A549 (cell line): Measurements from ENCODE around the gene ARPP19.

Source experiments
- EP300 ChIP-seq, 2 experiments: fragments of >200 bp; sonication (Bioruptor Twin); formaldehyde crosslinking; IDR thresholded peaks; 2 replicates in 1 of 2; 3 replicates in 1 of 2; pipeline ENCODE4 v1.6.1; 2016 to 2017
- MYC ChIP-seq: IDR thresholded peaks from 2 replicates; pipeline ENCODE4 v1.6.1; 2012; ENCODE audit warnings: mild to moderate bottlenecking, inconsistent platforms, low read length, improper control_type of control experiment, borderline replicate concordance
- RCOR1 ChIP-seq: fragments of 150-350 bp; IDR thresholded peaks from 2 replicates; pipeline ENCODE4 v1.6.1; 2014; ENCODE audit warnings: antibody characterized with exemption, low read length, low read depth
- RNF2 ChIP-seq: fragments of 200-600 bp; sonication (generic); IDR thresholded peaks from 2 replicates; pipeline ENCODE4 v1.6.1; 2016; ENCODE audit warnings: low read depth, mild to moderate bottlenecking, antibody characterized with exemption, moderate library complexity, borderline replicate concordance
- ZSCAN20 ChIP-seq: fragments of 250-450 bp; sonication (Bioruptor Pico); IDR thresholded peaks from 2 replicates; pipeline ENCODE4 v1.8.0; 2022; ENCODE audit warnings: mild to moderate bottlenecking, moderate library complexity
- TF ChIP-seq, protein P1 (sequence below): fragments of >200 bp; sonication (Bioruptor Twin); formaldehyde crosslinking; IDR thresholded peaks from 3 replicates; pipeline ENCODE4 v1.5.1; 2016
- TF ChIP-seq, protein P2 (sequence below): IDR thresholded peaks from 2 replicates; pipeline ENCODE4 v1.6.1; 2012
- TF ChIP-seq, protein P3 (sequence below): IDR thresholded peaks from 2 replicates; pipeline ENCODE4 v1.6.1; 2012
- TF ChIP-seq, protein P4 (sequence below): fragments of 250-450 bp; sonication (Bioruptor Pico); IDR thresholded peaks from 2 replicates; pipeline ENCODE4 v1.5.0; 2021; ENCODE audit warnings: mild to moderate bottlenecking, moderate library complexity, borderline replicate concordance

DNA sequence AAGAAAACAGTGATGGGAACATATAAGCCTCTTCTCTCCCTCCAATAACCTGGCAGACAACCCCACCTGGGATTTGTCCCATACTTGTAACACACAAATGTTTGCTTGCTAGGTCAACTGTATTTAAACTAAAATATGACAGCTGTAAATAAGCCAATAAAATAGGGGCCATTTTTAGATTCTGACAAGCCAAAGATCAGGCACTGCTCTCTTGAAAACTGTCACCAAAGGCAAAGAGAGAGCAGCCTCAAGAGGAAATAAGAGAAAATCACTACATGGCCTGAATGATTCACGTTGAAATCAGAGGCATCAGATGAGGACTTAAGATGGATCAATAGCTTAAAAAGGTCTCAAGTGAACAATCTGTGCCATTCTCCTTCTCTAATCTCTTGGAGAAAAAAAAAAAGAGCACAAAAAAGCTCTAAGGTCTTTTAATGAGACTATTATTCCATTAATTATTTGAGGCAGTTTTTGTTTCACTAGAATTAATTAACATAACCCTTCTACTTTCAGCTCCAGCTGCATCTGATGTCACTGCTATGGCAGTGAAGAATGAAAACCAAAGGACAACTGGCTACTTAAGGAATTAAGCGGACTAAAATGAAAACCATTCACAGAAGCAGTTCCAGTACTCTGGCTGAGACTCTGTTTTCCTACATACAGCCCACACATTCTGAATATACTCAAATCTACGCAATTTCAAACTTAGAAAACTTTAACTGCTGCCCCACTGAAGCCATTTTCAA, 59.2 kb downstream of the ARPP19 start:
- TF ChIP-seq, protein P1, sequence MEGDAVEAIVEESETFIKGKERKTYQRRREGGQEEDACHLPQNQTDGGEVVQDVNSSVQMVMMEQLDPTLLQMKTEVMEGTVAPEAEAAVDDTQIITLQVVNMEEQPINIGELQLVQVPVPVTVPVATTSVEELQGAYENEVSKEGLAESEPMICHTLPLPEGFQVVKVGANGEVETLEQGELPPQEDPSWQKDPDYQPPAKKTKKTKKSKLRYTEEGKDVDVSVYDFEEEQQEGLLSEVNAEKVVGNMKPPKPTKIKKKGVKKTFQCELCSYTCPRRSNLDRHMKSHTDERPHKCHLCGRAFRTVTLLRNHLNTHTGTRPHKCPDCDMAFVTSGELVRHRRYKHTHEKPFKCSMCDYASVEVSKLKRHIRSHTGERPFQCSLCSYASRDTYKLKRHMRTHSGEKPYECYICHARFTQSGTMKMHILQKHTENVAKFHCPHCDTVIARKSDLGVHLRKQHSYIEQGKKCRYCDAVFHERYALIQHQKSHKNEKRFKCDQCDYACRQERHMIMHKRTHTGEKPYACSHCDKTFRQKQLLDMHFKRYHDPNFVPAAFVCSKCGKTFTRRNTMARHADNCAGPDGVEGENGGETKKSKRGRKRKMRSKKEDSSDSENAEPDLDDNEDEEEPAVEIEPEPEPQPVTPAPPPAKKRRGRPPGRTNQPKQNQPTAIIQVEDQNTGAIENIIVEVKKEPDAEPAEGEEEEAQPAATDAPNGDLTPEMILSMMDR = no peak
- TF ChIP-seq ZSCAN20 (no peak), RCOR1 (no peak), RNF2 (no peak), EP300 (IDR thresholded peaks at IDR 0.05) (no peak), MYC (no peak)
- TF ChIP-seq, protein P2, sequence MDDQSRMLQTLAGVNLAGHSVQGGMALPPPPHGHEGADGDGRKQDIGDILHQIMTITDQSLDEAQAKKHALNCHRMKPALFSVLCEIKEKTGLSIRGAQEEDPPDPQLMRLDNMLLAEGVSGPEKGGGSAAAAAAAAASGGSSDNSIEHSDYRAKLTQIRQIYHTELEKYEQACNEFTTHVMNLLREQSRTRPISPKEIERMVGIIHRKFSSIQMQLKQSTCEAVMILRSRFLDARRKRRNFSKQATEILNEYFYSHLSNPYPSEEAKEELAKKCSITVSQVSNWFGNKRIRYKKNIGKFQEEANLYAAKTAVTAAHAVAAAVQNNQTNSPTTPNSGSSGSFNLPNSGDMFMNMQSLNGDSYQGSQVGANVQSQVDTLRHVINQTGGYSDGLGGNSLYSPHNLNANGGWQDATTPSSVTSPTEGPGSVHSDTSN = no peak
- TF ChIP-seq, protein P3, sequence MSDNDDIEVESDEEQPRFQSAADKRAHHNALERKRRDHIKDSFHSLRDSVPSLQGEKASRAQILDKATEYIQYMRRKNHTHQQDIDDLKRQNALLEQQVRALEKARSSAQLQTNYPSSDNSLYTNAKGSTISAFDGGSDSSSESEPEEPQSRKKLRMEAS = no peak
- TF ChIP-seq, protein P4, sequence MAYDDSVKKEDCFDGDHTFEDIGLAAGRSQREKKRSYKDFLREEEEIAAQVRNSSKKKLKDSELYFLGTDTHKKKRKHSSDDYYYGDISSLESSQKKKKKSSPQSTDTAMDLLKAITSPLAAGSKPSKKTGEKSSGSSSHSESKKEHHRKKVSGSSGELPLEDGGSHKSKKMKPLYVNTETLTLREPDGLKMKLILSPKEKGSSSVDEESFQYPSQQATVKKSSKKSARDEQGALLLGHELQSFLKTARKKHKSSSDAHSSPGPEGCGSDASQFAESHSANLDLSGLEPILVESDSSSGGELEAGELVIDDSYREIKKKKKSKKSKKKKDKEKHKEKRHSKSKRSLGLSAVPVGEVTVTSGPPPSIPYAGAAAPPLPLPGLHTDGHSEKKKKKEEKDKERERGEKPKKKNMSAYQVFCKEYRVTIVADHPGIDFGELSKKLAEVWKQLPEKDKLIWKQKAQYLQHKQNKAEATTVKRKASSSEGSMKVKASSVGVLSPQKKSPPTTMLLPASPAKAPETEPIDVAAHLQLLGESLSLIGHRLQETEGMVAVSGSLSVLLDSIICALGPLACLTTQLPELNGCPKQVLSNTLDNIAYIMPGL (CRISPR knock-in tag) = no peak
